ENCODE results near the gene KIAA1328.
A peak's percentile ranks its signal among the peaks of the same experiment; 100 is the strongest.

KIAA1328 gene

DNA sequence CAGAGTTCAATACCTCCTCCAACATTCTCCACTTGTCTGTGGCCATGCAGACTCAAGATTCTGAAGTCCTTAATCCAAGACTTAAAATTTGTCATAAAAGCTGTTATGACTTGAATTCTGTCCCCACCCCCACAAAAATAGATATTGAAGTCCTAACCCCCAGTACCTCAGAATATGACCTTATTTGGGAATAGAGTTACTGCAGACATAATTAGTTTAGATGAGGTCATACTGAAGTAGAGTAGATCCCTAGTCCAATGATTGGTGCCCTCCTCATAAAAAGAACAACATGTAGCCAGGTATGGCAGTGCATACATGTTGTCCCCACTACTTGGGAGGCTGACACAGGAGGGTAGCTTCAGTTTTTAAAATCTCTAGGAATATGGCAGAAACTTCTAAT, 9.3 kb upstream of the KIAA1328 start:
- no peak overlapping the region for H3K4me3 ChIP-seq (ENCODE audit: low read length)
- DNase-seq (ENCODE audit: low read depth): no peak
- TF ChIP-seq, protein P1, sequence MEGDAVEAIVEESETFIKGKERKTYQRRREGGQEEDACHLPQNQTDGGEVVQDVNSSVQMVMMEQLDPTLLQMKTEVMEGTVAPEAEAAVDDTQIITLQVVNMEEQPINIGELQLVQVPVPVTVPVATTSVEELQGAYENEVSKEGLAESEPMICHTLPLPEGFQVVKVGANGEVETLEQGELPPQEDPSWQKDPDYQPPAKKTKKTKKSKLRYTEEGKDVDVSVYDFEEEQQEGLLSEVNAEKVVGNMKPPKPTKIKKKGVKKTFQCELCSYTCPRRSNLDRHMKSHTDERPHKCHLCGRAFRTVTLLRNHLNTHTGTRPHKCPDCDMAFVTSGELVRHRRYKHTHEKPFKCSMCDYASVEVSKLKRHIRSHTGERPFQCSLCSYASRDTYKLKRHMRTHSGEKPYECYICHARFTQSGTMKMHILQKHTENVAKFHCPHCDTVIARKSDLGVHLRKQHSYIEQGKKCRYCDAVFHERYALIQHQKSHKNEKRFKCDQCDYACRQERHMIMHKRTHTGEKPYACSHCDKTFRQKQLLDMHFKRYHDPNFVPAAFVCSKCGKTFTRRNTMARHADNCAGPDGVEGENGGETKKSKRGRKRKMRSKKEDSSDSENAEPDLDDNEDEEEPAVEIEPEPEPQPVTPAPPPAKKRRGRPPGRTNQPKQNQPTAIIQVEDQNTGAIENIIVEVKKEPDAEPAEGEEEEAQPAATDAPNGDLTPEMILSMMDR (conservative IDR thresholded peaks at IDR 0.05; ENCODE audit: low read length): no peak

DNA sequence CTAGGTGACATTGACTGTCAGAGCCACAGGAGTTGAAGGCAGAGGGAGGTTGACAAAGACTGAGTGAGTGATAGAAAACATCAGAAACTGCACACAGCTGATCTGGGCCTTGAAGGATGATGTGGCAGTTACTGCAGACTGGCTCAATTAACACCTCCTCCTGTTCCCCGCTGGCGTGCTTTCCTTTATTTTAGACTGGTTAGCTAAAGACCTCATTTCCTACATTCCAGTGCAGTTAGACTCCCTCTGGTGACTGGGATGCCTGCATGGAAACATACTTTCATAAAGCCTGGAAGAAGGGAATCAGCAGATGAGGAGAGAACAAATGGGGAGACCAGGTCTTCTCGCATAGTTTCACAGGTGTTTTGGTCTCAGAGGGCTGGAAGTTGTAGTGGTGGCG, 7.2 kb upstream of the KIAA1328 start:
- DNase-seq (ENCODE audit: low read depth): peak; percentile 41
- TF ChIP-seq, protein P1 (conservative IDR thresholded peaks at IDR 0.05; ENCODE audit: low read length): peak; percentile 32
- no peak overlapping the region for H3K4me3 ChIP-seq (ENCODE audit: low read length)

DNA sequence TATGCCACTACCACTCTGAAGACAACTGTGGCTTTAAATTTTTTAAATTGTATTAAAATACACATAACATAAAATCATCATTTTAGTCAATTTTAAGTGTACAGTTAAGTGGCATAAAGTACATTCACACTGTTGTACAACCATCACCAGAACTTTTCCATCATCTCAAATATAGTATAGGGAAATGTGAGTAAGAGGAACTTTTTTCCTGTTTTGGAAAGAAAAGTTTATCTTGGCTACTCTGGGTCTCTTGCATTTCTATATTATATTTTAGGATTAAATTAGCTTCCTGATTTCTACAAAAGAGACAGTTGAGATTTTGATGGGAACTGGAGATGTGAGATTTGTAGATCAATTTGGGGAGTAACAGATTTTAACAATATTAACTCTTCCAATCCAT, 3.4 kb upstream of the KIAA1328 start:
- TF ChIP-seq, protein P1 (conservative IDR thresholded peaks at IDR 0.05; ENCODE audit: low read length): no peak
- no peak for DNase-seq (ENCODE audit: low read depth)

DNA sequence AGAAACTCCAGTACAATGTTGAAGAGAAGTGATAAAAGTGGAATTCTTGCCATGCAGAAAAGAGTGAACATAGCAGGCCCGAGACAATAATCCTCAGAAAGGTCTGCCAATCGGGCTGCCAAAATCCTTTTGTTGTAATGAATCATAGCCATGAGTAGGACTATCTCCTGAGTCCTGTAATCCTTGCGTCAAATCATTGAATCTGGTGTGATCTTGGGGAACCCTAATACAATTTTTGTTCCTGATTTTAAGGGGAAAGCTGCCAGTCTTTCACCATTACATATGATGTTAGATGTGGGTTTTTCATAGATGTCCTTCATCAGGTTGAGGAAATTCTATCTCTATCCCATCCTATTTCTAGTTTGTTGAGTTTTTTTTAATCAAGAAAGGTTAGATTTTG, 2.4 kb upstream of the KIAA1328 start:
- no peak for DNase-seq (ENCODE audit: low read depth)
- H3K4me3 ChIP-seq (ENCODE audit: low read length): no peak overlapping the region
- TF ChIP-seq, protein P1 (conservative IDR thresholded peaks at IDR 0.05; ENCODE audit: low read length): no peak

More for the DNA sequence above, 3.4 kb upstream of the KIAA1328 start:
- H3K4me3 ChIP-seq (ENCODE audit: low read length): no peak overlapping the region

DNA sequence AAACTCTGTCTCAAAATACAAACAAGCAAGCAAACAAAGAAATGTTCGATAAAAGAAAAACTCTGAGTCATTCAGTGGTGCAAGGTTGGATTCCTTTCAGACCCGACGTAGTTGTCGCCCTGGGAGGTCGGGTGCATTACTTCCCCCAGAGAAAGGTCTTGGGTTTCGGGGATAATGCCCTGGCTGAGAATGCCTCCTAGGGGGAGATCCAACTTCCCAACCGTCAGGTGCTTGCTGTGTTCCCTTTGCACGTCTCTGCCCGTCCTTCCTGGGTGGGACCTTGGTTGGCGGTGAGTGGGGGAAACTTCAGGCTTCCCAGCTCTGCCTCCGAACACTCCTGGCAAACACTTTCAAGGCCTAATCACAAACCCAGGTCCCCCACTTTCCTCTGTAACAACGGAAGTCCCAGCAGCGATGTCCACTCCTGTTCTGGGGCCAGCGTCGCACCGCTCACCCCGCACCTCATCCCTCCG, 734 bp upstream of the KIAA1328 start:
- peak overlapping the region; percentile 99 for H3K4me3 ChIP-seq (ENCODE audit: low read length)
- peak; percentile 61 for DNase-seq (ENCODE audit: low read depth)
- TF ChIP-seq, protein P1 (conservative IDR thresholded peaks at IDR 0.05; ENCODE audit: low read length): no peak

DNA sequence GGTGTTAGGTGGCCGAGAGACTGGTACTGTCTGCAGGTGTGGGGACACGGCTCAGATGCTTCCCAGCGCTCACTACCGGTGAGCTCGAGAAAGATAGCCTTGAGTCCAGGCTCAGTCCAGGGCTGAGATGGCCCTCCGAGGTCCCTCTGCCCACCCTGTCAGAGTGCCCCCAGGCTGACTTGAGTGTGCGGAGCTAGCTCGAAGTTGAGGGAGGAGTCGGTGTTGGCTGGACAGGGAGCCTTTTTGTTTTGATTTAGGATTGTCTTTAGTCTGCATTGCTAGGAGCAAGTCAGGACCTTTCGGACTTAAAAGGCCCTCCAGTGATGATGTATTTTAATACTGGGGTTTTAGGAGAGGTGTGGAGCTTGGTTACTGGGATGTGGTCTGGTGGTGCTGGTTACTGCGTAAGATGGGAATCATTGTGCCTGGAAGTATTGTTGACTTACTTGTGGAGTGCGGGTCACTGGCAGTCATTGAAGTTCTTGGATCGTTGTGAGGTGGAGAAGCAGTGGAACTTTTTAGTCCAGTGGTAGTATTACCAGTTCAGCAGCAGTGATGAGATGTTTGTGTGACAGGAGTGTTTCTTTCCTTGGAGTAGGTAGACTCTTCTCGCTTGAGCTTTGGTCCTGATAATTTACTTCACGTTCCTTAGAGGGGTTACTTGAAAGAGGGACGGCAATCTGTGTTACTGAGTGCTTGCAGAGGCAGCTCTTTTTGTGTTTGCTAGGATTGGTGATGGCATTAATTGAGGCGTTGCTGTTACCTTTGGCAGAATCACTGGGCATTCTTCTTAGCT, 633 bp downstream of the KIAA1328 start:
- peak; percentile 25 for DNase-seq (ENCODE audit: low read depth)
- TF ChIP-seq, protein P1 (conservative IDR thresholded peaks at IDR 0.05; ENCODE audit: low read length): no peak
- H3K4me3 ChIP-seq (ENCODE audit: low read length): peak overlapping the region; percentile 99

DNA sequence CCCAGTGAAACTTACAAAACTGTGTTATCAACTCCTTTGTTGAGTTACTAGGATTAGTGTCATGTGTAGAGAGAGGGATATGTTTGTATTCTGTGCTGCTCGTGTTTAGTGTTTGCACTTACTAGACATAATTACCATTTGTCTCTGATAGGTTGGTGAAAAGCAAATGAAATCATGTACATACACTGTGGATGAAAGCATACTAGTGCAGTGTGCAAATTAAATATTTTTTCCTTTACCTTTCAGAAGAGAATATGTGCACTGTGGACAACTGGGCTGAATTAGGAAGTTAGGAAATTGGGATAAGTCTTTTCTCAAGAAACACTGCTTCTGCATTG, 1.2 kb downstream of the KIAA1328 start:
- DNase-seq (ENCODE audit: low read depth): no peak
- TF ChIP-seq, protein P1 (conservative IDR thresholded peaks at IDR 0.05; ENCODE audit: low read length): no peak
- H3K4me3 ChIP-seq (ENCODE audit: low read length): peak overlapping the region; percentile 99

Measured in AG10803 (cell line).